Naive thymus-derived CD4-positive, alpha-beta T cell (primary cell): ENCODE results near the gene PDE4D. TPM values are rescaled to one million over a fixed set of nuclear protein-coding genes. Genes with fewer than 3 reads are reported as not detected.

Experiments
- ATAC-seq: fragments of 150-1000 bp; cut with Tn5 transposase; 2 replicates; pipeline ENCODE4 v1.10.0; 2021; ENCODE audit warnings: mild to moderate bottlenecking, moderate library complexity
- CTCF ChIA-PET: fragments of 350-600 bp; sonication (Branson Sonifier 250); formaldehyde crosslinking; loops from one replicate; lab custom pipeline; 2021; ENCODE audit warnings: antibody characterized with exemption; lab: Charles Lee
- POLR2A ChIA-PET: fragments of 350-600 bp; sonication (Branson Sonifier 250); formaldehyde crosslinking; loops from one replicate; lab custom pipeline; 2021; ENCODE audit warnings: antibody characterized with exemption, inconsistent platforms; lab: Charles Lee
- DNase-seq, 9 donors: peaks; one replicate each; pipeline versions ENCODE4 v3.0.0 to v3.0.0-alpha.2; 2020 to 2022; ENCODE audit warnings: mixed read lengths in 1 of 9
- H3K27ac ChIP-seq: one replicate; pipeline ENCODE4 v1.7.0; 2013; ENCODE audit warnings: mild to moderate bottlenecking, low read depth, low read length, moderate library complexity
- H3K27me3 ChIP-seq, 2 donors: one replicate each; pipeline ENCODE4 v1.7.0; 2013; ENCODE audit warnings: low read length in 2 of 2, mild to moderate bottlenecking in 2 of 2, moderate library complexity in 2 of 2; ENCODE audit not compliant: control insufficient read depth in 2 of 2, insufficient read depth in 2 of 2
- H3K36me3 ChIP-seq, 3 experiments: 1 replicate in 2 of 3; 2 replicates in 1 of 3; pipeline ENCODE4 v1.7.0; 2013; ENCODE audit warnings: low read length in 3 of 3, mild to moderate bottlenecking in 3 of 3, moderate library complexity in 1 of 3; ENCODE audit not compliant: insufficient read depth in 3 of 3, control insufficient read depth in 2 of 3
- H3K4me1 ChIP-seq, 2 donors: one replicate each; pipeline ENCODE4 v1.7.0; 2013; ENCODE audit warnings: low read length in 2 of 2, mild to moderate bottlenecking in 2 of 2, moderate library complexity in 1 of 2; ENCODE audit not compliant: control insufficient read depth in 2 of 2, insufficient read depth in 2 of 2
- H3K4me3 ChIP-seq: 2 replicates; pipeline ENCODE4 v1.7.0; 2013; ENCODE audit warnings: mild to moderate bottlenecking, low read length
- H3K9me3 ChIP-seq, 3 experiments: 1 replicate in 2 of 3; 2 replicates in 1 of 3; pipeline ENCODE4 v1.7.0; 2013; ENCODE audit warnings: low read length in 3 of 3; ENCODE audit not compliant: control insufficient read depth in 2 of 3
- H3K27ac Mint-ChIP-seq, 9 donors: one replicate each; pipeline ENCODE4 v1.8.0; 2020 to 2022; ENCODE audit warnings: mixed read lengths in 9 of 9, mild to moderate bottlenecking in 8 of 9, moderate library complexity in 5 of 9, inconsistent platforms in 2 of 9
- H3K27me3 Mint-ChIP-seq, 5 donors: one replicate each; pipeline ENCODE4 v1.8.0; 2021 to 2022; ENCODE audit warnings: mixed read lengths in 5 of 5, mild to moderate bottlenecking in 1 of 5
- H3K36me3 Mint-ChIP-seq, 5 donors: one replicate each; pipeline ENCODE4 v1.8.0; 2020 to 2022; ENCODE audit warnings: mixed read lengths in 5 of 5, mild to moderate bottlenecking in 3 of 5, inconsistent platforms in 1 of 5
- H3K4me1 Mint-ChIP-seq, 7 donors: one replicate each; pipeline ENCODE4 v1.8.0; 2020 to 2022; ENCODE audit warnings: mixed read lengths in 7 of 7, mild to moderate bottlenecking in 3 of 7, inconsistent platforms in 1 of 7
- H3K4me3 Mint-ChIP-seq, 10 donors: one replicate each; pipeline ENCODE4 v1.8.0; 2020 to 2022; ENCODE audit warnings: mild to moderate bottlenecking in 10 of 10, mixed read lengths in 10 of 10, moderate library complexity in 6 of 10, inconsistent platforms in 2 of 10
- H3K9me3 Mint-ChIP-seq, 11 donors: one replicate each; pipeline ENCODE4 v1.8.0; 2020 to 2022; ENCODE audit warnings: mixed read lengths in 11 of 11, mild to moderate bottlenecking in 4 of 11, inconsistent platforms in 1 of 11, moderate library complexity in 1 of 11
- intact Hi-C, 2 donors: fragments of 100-400 bp; cut with micrococcal nuclease; formaldehyde crosslinking; loops; one replicate each; pipeline ENCODE4 v1.15.1; 2023
- polyA plus RNA-seq, 2 donors: library from polyadenylated mRNA; unstranded; fragments of 300-500 nt; fragmentation: Illumina TruSeq; gene quantifications; one replicate each; pipeline ENCODE4 v1.2.3, GENCODE V29; 2021
- total RNA-seq, 6 experiments: library from RNA in 5 of 6; stranded (reverse) in 5 of 6; gene quantifications; 1 replicate in 5 of 6; 2 replicates in 1 of 6; pipeline ENCODE4 v1.2.3 and lab custom pipeline; 2021 to 2026

The PDE4D gene
- total and polyA plus RNA-seq, 7 experiments from 2014 or later: 4.9 to 102 (median 38.8) TPM

- Mint-ChIP-seq H3K27me3 (peaks cover 8 to 25% (median 14%) of the 10 kb centered on the region in 5 donors), H3K36me3 (no peaks in the 10 kb centered on the region), H3K27ac (no peak overlapping the region), H3K4me1 (peaks cover 0 to 5% (median 0%) of the 10 kb centered on the region in 7 donors), H3K4me3 (no peak overlapping the region), H3K9me3 (peaks cover 0 to 2% (median 0%) of the 10 kb centered on the region in 11 donors)
- Histone ChIP-seq H3K27me3 (no peaks in the 10 kb centered on the region), H3K4me1 (no peaks in the 10 kb centered on the region), H3K9me3 (no peaks in the 10 kb centered on the region), H3K4me3 (no peak overlapping the region), H3K36me3 (no peaks in the 10 kb centered on the region), H3K27ac (no peak overlapping the region)
- intact Hi-C loops: no loop called here
- ChIA-PET POLR2A (no interaction called here), CTCF (no interaction called here)
- no peak for DNase-seq
- ATAC-seq: no peak
Measured at GRCh38 chr5:59346982-59347381, 546.5 kb downstream of the PDE4D start.

- Histone ChIP-seq H3K27ac (no peak overlapping the region), H3K4me1 (no peaks in the 10 kb centered on the region), H3K27me3 (no peaks in the 10 kb centered on the region), H3K4me3 (no peak overlapping the region), H3K36me3 (no peaks in the 10 kb centered on the region), H3K9me3 (no peaks in the 10 kb centered on the region)
- ChIA-PET POLR2A (no interaction called here), CTCF (no interaction called here)
- Mint-ChIP-seq H3K4me3 (no peak overlapping the region), H3K36me3 (no peaks in the 10 kb centered on the region), H3K9me3 (peaks cover 0 to 2% (median 0%) of the 10 kb centered on the region in 11 donors), H3K27ac (no peak overlapping the region), H3K27me3 (peaks cover 8 to 25% (median 13%) of the 10 kb centered on the region in 5 donors), H3K4me1 (peaks cover 0 to 5% (median 0%) of the 10 kb centered on the region in 7 donors)
- no peak for ATAC-seq
- no peak for DNase-seq
- intact Hi-C loops: no loop called here
Measured at GRCh38 chr5:59346514-59346913, 547.0 kb downstream of the PDE4D start.

DNA sequence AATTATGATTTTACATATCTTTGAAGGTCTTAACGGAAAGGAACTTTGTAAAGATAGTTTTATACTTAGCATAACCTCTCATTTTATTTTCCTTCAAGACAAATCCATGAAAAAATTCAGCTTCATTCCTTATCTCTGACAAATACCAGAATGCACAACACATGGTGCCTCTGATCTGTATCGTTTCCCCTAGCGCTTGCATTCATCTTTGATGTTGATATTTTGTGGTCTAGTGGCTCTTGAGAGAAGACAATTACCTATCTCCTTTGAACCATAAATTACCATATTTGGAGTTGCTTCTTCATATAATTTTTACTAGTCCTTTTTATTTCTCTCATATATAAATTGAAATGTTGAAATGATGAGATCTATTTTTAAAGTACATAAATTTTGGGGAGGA is 551.3 kb downstream of the PDE4D start:
- Histone ChIP-seq H3K27me3 (no peaks in the 10 kb centered on the region), H3K4me1 (no peaks in the 10 kb centered on the region), H3K4me3 (no peak overlapping the region), H3K36me3 (no peaks in the 10 kb centered on the region), H3K27ac (no peak overlapping the region), H3K9me3 (no peaks in the 10 kb centered on the region)
- peaks cover 20 to 54% (median 35%) of the 10 kb centered on the region in 5 donors for H3K27me3 Mint-ChIP-seq
- H3K9me3 Mint-ChIP-seq: peaks cover 0 to 2% (median 0%) of the 10 kb centered on the region in 11 donors
- no peak overlapping the region for H3K4me3 Mint-ChIP-seq
- ATAC-seq: no peak
- intact Hi-C loops: no loop called here
- peaks cover 0 to 5% (median 0%) of the 10 kb centered on the region in 7 donors for H3K4me1 Mint-ChIP-seq
- ChIA-PET CTCF (no interaction called here), POLR2A (no interaction called here)
- H3K27ac Mint-ChIP-seq: no peak overlapping the region
- DNase-seq: peak in 4 of 9 donors; percentile 7 to 19 (median 10)
- no peaks in the 10 kb centered on the region for H3K36me3 Mint-ChIP-seq

GRCh38 chr5:59341760-59342159 is 551.8 kb downstream of the PDE4D start:
- no peak overlapping the region for H3K27ac Mint-ChIP-seq
- peaks cover 0 to 5% (median 0%) of the 10 kb centered on the region in 7 donors for H3K4me1 Mint-ChIP-seq
- Histone ChIP-seq H3K27me3 (no peaks in the 10 kb centered on the region), H3K36me3 (no peaks in the 10 kb centered on the region), H3K4me1 (no peaks in the 10 kb centered on the region), H3K9me3 (no peaks in the 10 kb centered on the region), H3K27ac (no peak overlapping the region), H3K4me3 (no peak overlapping the region)
- H3K9me3 Mint-ChIP-seq: peaks cover 0 to 2% (median 0%) of the 10 kb centered on the region in 11 donors
- CTCF ChIA-PET: no interaction called here
- no peak overlapping the region for H3K4me3 Mint-ChIP-seq
- no peaks in the 10 kb centered on the region for H3K36me3 Mint-ChIP-seq
- no peak for ATAC-seq
- DNase-seq: no peak
- POLR2A ChIA-PET: no interaction called here
- H3K27me3 Mint-ChIP-seq: peaks cover 18 to 54% (median 36%) of the 10 kb centered on the region in 5 donors
- intact Hi-C loops: no loop called here

- Histone ChIP-seq H3K27me3 (no peaks in the 10 kb centered on the region), H3K4me3 (no peak overlapping the region), H3K36me3 (no peaks in the 10 kb centered on the region), H3K9me3 (no peaks in the 10 kb centered on the region), H3K4me1 (no peaks in the 10 kb centered on the region), H3K27ac (no peak overlapping the region)
- intact Hi-C loops: no loop called here
- H3K9me3 Mint-ChIP-seq: peaks cover 0 to 2% (median 0%) of the 10 kb centered on the region in 11 donors
- H3K4me1 Mint-ChIP-seq: peaks cover 0 to 5% (median 0%) of the 10 kb centered on the region in 7 donors
- ChIA-PET POLR2A (no interaction called here), CTCF (no interaction called here)
- ATAC-seq: no peak
- H3K36me3 Mint-ChIP-seq: no peaks in the 10 kb centered on the region
- H3K27ac Mint-ChIP-seq: no peak overlapping the region
- no peak overlapping the region for H3K4me3 Mint-ChIP-seq
- DNase-seq: no peak
- peaks cover 18 to 49% (median 36%) of the 10 kb centered on the region in 5 donors for H3K27me3 Mint-ChIP-seq
Measured at GRCh38 chr5:59341155-59341554, 552.4 kb downstream of the PDE4D start.

- peaks cover 0 to 2% (median 0%) of the 10 kb centered on the region in 11 donors for H3K9me3 Mint-ChIP-seq
- Histone ChIP-seq H3K9me3 (no peaks in the 10 kb centered on the region), H3K27me3 (no peaks in the 10 kb centered on the region), H3K27ac (no peak overlapping the region), H3K4me3 (no peak overlapping the region), H3K36me3 (no peaks in the 10 kb centered on the region), H3K4me1 (no peaks in the 10 kb centered on the region)
- peaks cover 0 to 5% (median 0%) of the 10 kb centered on the region in 7 donors for H3K4me1 Mint-ChIP-seq
- DNase-seq (no peak), ATAC-seq (no peak)
- no peak overlapping the region for H3K27ac Mint-ChIP-seq
- H3K4me3 Mint-ChIP-seq: no peak overlapping the region
- H3K36me3 Mint-ChIP-seq: no peaks in the 10 kb centered on the region
- ChIA-PET POLR2A (no interaction called here), CTCF (no interaction called here)
- intact Hi-C loops: no loop called here
- H3K27me3 Mint-ChIP-seq: peaks cover 18 to 49% (median 36%) of the 10 kb centered on the region in 5 donors
Measured at GRCh38 chr5:59340637-59341036, 552.9 kb downstream of the PDE4D start.

- ATAC-seq: no peak
- Histone ChIP-seq H3K4me1 (no peaks in the 10 kb centered on the region), H3K36me3 (no peaks in the 10 kb centered on the region), H3K9me3 (no peaks in the 10 kb centered on the region), H3K4me3 (no peak overlapping the region), H3K27me3 (no peaks in the 10 kb centered on the region), H3K27ac (no peak overlapping the region)
- Mint-ChIP-seq H3K27me3 (peaks cover 5 to 45% (median 24%) of the 10 kb centered on the region in 5 donors), H3K27ac (no peak overlapping the region), H3K4me1 (peaks cover 0 to 2% (median 0%) of the 10 kb centered on the region in 7 donors), H3K36me3 (no peaks in the 10 kb centered on the region), H3K9me3 (no peaks in the 10 kb centered on the region), H3K4me3 (no peak overlapping the region)
- intact Hi-C loops: no loop called here
- POLR2A ChIA-PET: no interaction called here
- DNase-seq: no peak
- CTCF ChIA-PET: no interaction called here
Measured at GRCh38 chr5:59337240-59337639, 556.3 kb downstream of the PDE4D start.
